ENCODE data around the gene RECQL5.

- TF ChIP-seq POLR2A (IDR thresholded peaks at IDR 0.05) = no peak
- TF ChIP-seq CTCF (IDR thresholded peaks at IDR 0.05 in 4 of 5, conservative IDR thresholded peaks at IDR 0.05 in 1 of 5) = no peak
Observed at GRCh38 chr17:75603123-75603522, 63.8 kb downstream of the RECQL5 start.
